Forelimb muscle (tissue), 1 donor: ENCODE measurements around the gene CELF4. TPM values are rescaled to one million over a fixed set of nuclear protein-coding genes. Genes with fewer than 3 reads are reported as not detected.
"Not testable (repeated sequence)": the region's sequence is repeated elsewhere in the genome, so short reads cannot be mapped to it uniquely, and the experiment has no call there.

Experiments
- DNase-seq: peaks from one replicate; pipeline ENCODE4 v3.0.0-alpha.2; 2013; ENCODE audit warnings: low read depth
- polyA plus RNA-seq: library from polyadenylated mRNA; unstranded; fragments of 120-200 nt; gene quantifications from one replicate; pipeline ENCODE4 v1.2.1, GENCODE V29; 2013; ENCODE audit not compliant: insufficient read length

Gene CELF4
- polyA plus RNA-seq, 1 donor, result 1.1 TPM

GRCh38 chr18:37358061-37358460 is 207.5 kb downstream of the CELF4 start:
- DNase-seq, result not testable (repeated sequence)

GRCh38 chr18:37355772-37356171 is 209.8 kb downstream of the CELF4 start:
- no peak for DNase-seq

- DNase-seq, result no peak
Measured at GRCh38 chr18:37351110-37351509, 214.5 kb downstream of the CELF4 start.

GRCh38 chr18:37348729-37349128 is 216.9 kb downstream of the CELF4 start:
- no peak for DNase-seq

- no peak for DNase-seq
Measured at GRCh38 chr18:37346048-37346447, 219.6 kb downstream of the CELF4 start.

GRCh38 chr18:37343542-37343851 is 222.1 kb downstream of the CELF4 start:
- no peak for DNase-seq

GRCh38 chr18:37341473-37342086 is 224.0 kb downstream of the CELF4 start:
- DNase-seq, result no peak

GRCh38 chr18:37341016-37341415 is 224.6 kb downstream of the CELF4 start:
- DNase-seq, result no peak

- no peak for DNase-seq
Measured at GRCh38 chr18:37339701-37340215, 225.8 kb downstream of the CELF4 start.

- DNase-seq, result no peak
Measured at GRCh38 chr18:37336568-37337285, 228.9 kb downstream of the CELF4 start.

- DNase-seq, result no peak
Measured at GRCh38 chr18:37335409-37335736, 230.2 kb downstream of the CELF4 start.

GRCh38 chr18:37334631-37335408 is 230.8 kb downstream of the CELF4 start:
- DNase-seq, result no peak

GRCh38 chr18:37332628-37333420 is 232.8 kb downstream of the CELF4 start:
- DNase-seq, result no peak

- no peak for DNase-seq
Measured at GRCh38 chr18:37332219-37332618, 233.4 kb downstream of the CELF4 start.

GRCh38 chr18:37330173-37330572 is 235.4 kb downstream of the CELF4 start:
- no peak for DNase-seq

GRCh38 chr18:37328946-37329719 is 236.5 kb downstream of the CELF4 start:
- no peak for DNase-seq

- DNase-seq, result no peak
Measured at GRCh38 chr18:37327063-37327577, 238.5 kb downstream of the CELF4 start.

- no peak for DNase-seq
Measured at GRCh38 chr18:37322492-37323035, 243.0 kb downstream of the CELF4 start.

GRCh38 chr18:37321582-37322491 is 243.8 kb downstream of the CELF4 start:
- no peak for DNase-seq

- DNase-seq, result no peak
Measured at GRCh38 chr18:37320317-37320716, 245.3 kb downstream of the CELF4 start.
